Neural cell (in vitro differentiated cells): ENCODE results near the gene BCKDHB. TPM values are rescaled to one million over a fixed set of nuclear protein-coding genes. Genes with fewer than 3 reads are reported as not detected.

ENCODE experiments used
- H2AFZ ChIP-seq: fragments of 200-600, 300-800 bp; sonication (generic), shearing (Covaris generic); 2 replicates; pipeline ENCODE4 v1.6.0; 2014; ENCODE audit warnings: low read depth, mild to moderate bottlenecking, antibody characterized with exemption, low read length, moderate library complexity
- H3F3A ChIP-seq: fragments of 200-600 bp; shearing (Covaris generic); 2 replicates; pipeline ENCODE4 v1.6.1; 2016; ENCODE audit warnings: mild to moderate bottlenecking, moderate library complexity, mixed read lengths, antibody characterized with exemption, low read length; ENCODE audit not compliant: insufficient read depth, poor library complexity, severe bottlenecking
- H3K27ac ChIP-seq: fragments of 200-600, 300-800 bp; sonication (generic), shearing (Covaris generic); 2 replicates; pipeline ENCODE4 v1.5.1; 2014; ENCODE audit warnings: mild to moderate bottlenecking, low read length, moderate library complexity
- H3K27me3 ChIP-seq: fragments of 300-800, 200-600 bp; sonication (generic), shearing (Covaris generic); 2 replicates; pipeline ENCODE4 v1.6.0; 2014; ENCODE audit warnings: mild to moderate bottlenecking, low read depth, low read length, moderate library complexity; ENCODE audit not compliant: insufficient read depth
- H3K36me3 ChIP-seq: fragments of 300-800, 200-600 bp; sonication (generic), shearing (Covaris generic); 2 replicates; pipeline ENCODE4 v1.5.1; 2014; ENCODE audit warnings: mild to moderate bottlenecking, antibody characterized with exemption, low read length, moderate library complexity; ENCODE audit not compliant: insufficient read depth
- H3K4me2 ChIP-seq: fragments of 300-800, 200-600 bp; sonication (generic), shearing (Covaris generic); 2 replicates; pipeline ENCODE4 v1.6.0; 2014; ENCODE audit warnings: mild to moderate bottlenecking, low read length
- H3K4me3 ChIP-seq: fragments of 300-800, 200-600 bp; sonication (generic), shearing (Covaris generic); 2 replicates; pipeline ENCODE4 v1.5.1; 2014; ENCODE audit warnings: mild to moderate bottlenecking, low read length, moderate library complexity
- H3K79me2 ChIP-seq: fragments of 200-600 bp; shearing (Covaris generic); replicated peaks from 2 replicates; pipeline ENCODE4 v1.6.0; 2014; ENCODE audit warnings: mild to moderate bottlenecking, low read length, moderate library complexity; ENCODE audit not compliant: insufficient read depth
- H3K9ac ChIP-seq: fragments of 300-800, 200-600 bp; sonication (generic), shearing (Covaris generic); 2 replicates; pipeline ENCODE4 v1.6.1; 2016; ENCODE audit warnings: mild to moderate bottlenecking, low read length, mixed read lengths
- H3K9me2 ChIP-seq: fragments of 200-600 bp; shearing (Covaris generic); 2 replicates; pipeline ENCODE4 v1.6.1; 2016; ENCODE audit warnings: mild to moderate bottlenecking, low read length, mixed read lengths; ENCODE audit not compliant: insufficient read depth
- H3K9me3 ChIP-seq: fragments of 200-600, 300-800 bp; sonication (generic), shearing (Covaris generic); 2 replicates; pipeline ENCODE4 v1.6.1; 2016; ENCODE audit warnings: mild to moderate bottlenecking, mixed run types, low read length, moderate library complexity, mixed read lengths
- H4K20me1 ChIP-seq: fragments of 200-600 bp; shearing (Covaris generic); 2 replicates; pipeline ENCODE4 v1.6.1; 2016; ENCODE audit warnings: mild to moderate bottlenecking, mixed run types; ENCODE audit not compliant: insufficient read depth
- EP300 ChIP-seq: fragments of 450-650 bp; conservative IDR thresholded peaks from 2 replicates; pipeline ENCODE4 v1.6.1; 2014; ENCODE audit warnings: antibody characterized with exemption, mild to moderate bottlenecking, moderate library complexity; ENCODE audit not compliant: poor library complexity, severe bottlenecking
- EZH2 ChIP-seq: fragments of 200-600, 300-800 bp; shearing (Covaris generic), sonication (generic); IDR thresholded peaks from 2 replicates; pipeline ENCODE4 v1.6.1; 2014; ENCODE audit warnings: antibody characterized with exemption, low read length, borderline replicate concordance, mild to moderate bottlenecking; ENCODE audit not compliant: insufficient read depth, poor library complexity, severe bottlenecking
- MXI1 ChIP-seq: fragments of 450-650 bp; conservative IDR thresholded peaks from 2 replicates; pipeline ENCODE4 v1.6.1; 2014; ENCODE audit warnings: antibody characterized with exemption, mild to moderate bottlenecking; ENCODE audit not compliant: poor library complexity, severe bottlenecking
- POLR2AphosphoS5 ChIP-seq: IDR thresholded peaks from 2 replicates; pipeline ENCODE4 v1.6.1; 2012
- RAD21 ChIP-seq: fragments of 450-650 bp; conservative IDR thresholded peaks from 2 replicates; pipeline ENCODE4 v1.6.1; 2014; ENCODE audit warnings: antibody characterized with exemption, mild to moderate bottlenecking, moderate library complexity
- SMC3 ChIP-seq: fragments of 450-650 bp; conservative IDR thresholded peaks from 2 replicates; pipeline ENCODE4 v1.6.1; 2014; ENCODE audit warnings: antibody characterized with exemption, mild to moderate bottlenecking, moderate library complexity; ENCODE audit not compliant: poor library complexity
- TAF1 ChIP-seq: IDR thresholded peaks from 2 replicates; pipeline ENCODE4 v1.6.1; 2012; ENCODE audit warnings: low read depth
- polyA plus RNA-seq: library from polyadenylated mRNA; depleted of rRNA; stranded (reverse); fragments of >200 nt; gene quantifications from 2 replicates; pipeline ENCODE4 v1.2.3, GENCODE V29; 2014
- TF ChIP-seq, protein P1 (sequence below): IDR thresholded peaks from 2 replicates; pipeline ENCODE4 v1.6.1; 2012; ENCODE audit warnings: borderline replicate concordance

BCKDHB gene
- polyA plus RNA-seq, 1 donor from 2014 or later: 16.1 TPM

- Histone ChIP-seq H3K9me2 (no peaks in the 10 kb centered on the region), H3K79me2 (no peaks in the 10 kb centered on the region), H3K27ac (no peak overlapping the region), H3K4me2 (no peak overlapping the region), H3F3A (no peaks in the 10 kb centered on the region), H2AFZ (no peak overlapping the region), H3K9me3 (no peaks in the 10 kb centered on the region), H3K9ac (no peak overlapping the region), H3K36me3 (no peaks in the 10 kb centered on the region), H3K4me3 (no peak overlapping the region), H4K20me1 (no peaks in the 10 kb centered on the region), H3K27me3 (no peaks in the 10 kb centered on the region)
- TF ChIP-seq, protein P1, sequence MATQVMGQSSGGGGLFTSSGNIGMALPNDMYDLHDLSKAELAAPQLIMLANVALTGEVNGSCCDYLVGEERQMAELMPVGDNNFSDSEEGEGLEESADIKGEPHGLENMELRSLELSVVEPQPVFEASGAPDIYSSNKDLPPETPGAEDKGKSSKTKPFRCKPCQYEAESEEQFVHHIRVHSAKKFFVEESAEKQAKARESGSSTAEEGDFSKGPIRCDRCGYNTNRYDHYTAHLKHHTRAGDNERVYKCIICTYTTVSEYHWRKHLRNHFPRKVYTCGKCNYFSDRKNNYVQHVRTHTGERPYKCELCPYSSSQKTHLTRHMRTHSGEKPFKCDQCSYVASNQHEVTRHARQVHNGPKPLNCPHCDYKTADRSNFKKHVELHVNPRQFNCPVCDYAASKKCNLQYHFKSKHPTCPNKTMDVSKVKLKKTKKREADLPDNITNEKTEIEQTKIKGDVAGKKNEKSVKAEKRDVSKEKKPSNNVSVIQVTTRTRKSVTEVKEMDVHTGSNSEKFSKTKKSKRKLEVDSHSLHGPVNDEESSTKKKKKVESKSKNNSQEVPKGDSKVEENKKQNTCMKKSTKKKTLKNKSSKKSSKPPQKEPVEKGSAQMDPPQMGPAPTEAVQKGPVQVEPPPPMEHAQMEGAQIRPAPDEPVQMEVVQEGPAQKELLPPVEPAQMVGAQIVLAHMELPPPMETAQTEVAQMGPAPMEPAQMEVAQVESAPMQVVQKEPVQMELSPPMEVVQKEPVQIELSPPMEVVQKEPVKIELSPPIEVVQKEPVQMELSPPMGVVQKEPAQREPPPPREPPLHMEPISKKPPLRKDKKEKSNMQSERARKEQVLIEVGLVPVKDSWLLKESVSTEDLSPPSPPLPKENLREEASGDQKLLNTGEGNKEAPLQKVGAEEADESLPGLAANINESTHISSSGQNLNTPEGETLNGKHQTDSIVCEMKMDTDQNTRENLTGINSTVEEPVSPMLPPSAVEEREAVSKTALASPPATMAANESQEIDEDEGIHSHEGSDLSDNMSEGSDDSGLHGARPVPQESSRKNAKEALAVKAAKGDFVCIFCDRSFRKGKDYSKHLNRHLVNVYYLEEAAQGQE: no peak
- no peak for TF ChIP-seq MXI1
- no peak for TF ChIP-seq TAF1
Observed at GRCh38 chr6:80197474-80197873, 91.0 kb downstream of the BCKDHB start.

- Histone ChIP-seq H3K9ac (no peak overlapping the region), H3K27ac (no peak overlapping the region), H3K79me2 (no peaks in the 10 kb centered on the region), H3K9me2 (no peaks in the 10 kb centered on the region), H2AFZ (no peak overlapping the region), H3K4me3 (no peak overlapping the region), H3K4me2 (no peak overlapping the region), H3K36me3 (no peaks in the 10 kb centered on the region), H3K9me3 (no peaks in the 10 kb centered on the region), H3K27me3 (no peaks in the 10 kb centered on the region), H3F3A (no peaks in the 10 kb centered on the region), H4K20me1 (no peaks in the 10 kb centered on the region)
- TF ChIP-seq, protein P1: no peak
- no peak for TF ChIP-seq POLR2AphosphoS5
- TF ChIP-seq RAD21: no peak
- no peak for TF ChIP-seq SMC3
- TF ChIP-seq EZH2: no peak
- TF ChIP-seq EP300: no peak
- no peak for TF ChIP-seq TAF1
Observed at GRCh38 chr6:80197986-80198385, 91.5 kb downstream of the BCKDHB start.
